NCI-H2196 treated with DMSO at 0.1 percent for 48 hours (cell line): ENCODE measurements around the gene SMNDC1.
"Not testable (repeated sequence)": the region's sequence is repeated elsewhere in the genome, so short reads cannot be mapped to it uniquely, and the experiment has no call there.

Experiments used
- DNase-seq: peaks from one replicate; lab custom pipeline; 2025; ENCODE audit not compliant: unreplicated experiment; lab: John Stamatoyannopoulos, UW

The SMNDC1 gene

DNA sequence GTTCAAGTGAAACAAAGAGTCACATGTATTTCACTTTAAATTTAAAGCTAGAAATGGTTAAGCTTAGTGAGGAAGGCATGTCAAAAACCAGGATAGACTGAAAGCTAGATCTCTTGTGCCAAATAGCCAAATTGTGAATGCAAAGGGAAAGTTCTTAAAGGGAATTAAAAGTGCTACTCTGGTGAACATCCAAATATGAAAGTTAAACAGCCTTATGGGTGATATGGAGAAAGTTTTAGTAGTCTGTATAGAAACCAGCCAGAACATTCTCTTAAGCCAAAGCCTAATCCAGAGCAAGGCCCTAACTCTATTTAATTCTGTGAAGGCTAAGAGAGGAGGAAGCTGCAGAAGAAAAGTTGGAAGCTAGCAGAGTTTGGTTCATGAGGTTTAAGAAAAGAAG, 50.3 kb downstream of the SMNDC1 start:
- no peak for DNase-seq

DNA sequence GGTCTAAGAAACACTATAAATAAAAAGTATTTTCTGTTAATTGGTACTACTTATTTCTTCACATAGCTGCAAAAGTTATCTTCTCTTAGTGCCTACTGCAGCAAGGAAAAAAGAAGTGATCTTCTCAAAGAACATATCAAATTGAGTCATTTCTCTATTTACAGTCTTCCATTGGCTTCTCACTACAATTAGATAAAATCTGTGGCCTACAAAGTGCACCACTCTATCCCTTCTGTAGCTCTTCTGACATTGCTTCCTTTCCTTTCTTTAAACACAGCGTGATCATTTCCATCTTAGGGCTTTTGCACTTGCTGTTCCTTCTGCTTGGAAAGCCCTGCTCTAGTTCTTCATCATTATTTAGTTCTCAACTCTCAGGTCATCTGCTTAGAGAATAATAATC, 52.6 kb downstream of the SMNDC1 start:
- DNase-seq: no peak

DNA sequence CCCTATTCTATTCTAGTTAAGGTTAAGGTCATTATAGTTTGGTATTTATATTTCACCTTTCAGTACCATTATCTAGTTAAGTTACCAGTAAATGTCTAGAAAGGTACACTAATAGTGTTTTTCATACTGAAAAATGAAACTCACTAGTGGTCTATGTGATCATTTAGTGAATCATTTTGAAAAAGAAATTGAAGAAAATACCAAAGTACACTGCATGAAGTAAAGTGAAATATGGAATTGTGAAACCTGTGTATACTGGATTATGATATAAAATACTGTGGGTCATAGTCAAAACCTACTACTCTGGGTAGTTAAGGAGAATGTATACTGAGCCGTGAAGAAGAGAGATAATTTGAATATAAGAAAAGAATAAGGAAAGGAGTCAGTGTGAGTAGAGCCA, 53.3 kb downstream of the SMNDC1 start:
- not testable (repeated sequence) for DNase-seq

DNA sequence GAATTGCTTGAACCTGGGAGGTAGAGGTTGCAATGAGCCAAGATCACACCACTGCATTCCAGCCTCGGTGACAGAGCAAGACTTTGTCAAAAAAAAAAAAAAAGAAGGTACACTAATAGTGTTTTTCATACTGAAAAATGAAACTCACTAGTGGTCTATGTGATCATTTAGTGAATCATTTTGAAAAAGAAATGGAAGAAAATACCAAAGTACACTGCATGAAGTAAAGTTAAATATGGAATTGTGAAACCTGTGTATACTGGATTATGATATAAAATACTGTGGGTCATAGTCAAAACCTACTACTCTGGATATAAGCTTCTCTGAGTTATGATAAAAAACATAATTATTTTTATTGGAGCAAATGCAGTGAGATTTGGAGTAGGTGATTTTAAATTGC, 55.2 kb downstream of the SMNDC1 start:
- DNase-seq: not testable (repeated sequence)

DNA sequence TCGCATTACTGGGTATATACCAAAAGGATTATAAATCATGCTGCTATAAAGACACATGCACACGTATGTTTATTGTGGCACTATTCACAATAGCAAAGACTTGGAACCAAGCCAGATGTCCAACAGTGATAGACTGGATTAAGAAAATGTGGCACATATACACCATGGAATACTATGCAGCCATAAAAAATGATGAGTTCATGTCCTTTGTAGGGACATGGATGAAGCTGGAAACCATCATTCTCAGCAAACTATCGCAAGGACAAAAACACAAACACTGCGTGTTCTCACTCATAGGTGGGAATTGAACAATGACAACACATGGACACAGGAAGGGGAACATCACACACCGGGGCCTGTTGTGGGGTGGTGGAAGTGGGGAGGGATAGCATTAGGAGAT, 56.9 kb downstream of the SMNDC1 start:
- not testable (repeated sequence) for DNase-seq

DNA sequence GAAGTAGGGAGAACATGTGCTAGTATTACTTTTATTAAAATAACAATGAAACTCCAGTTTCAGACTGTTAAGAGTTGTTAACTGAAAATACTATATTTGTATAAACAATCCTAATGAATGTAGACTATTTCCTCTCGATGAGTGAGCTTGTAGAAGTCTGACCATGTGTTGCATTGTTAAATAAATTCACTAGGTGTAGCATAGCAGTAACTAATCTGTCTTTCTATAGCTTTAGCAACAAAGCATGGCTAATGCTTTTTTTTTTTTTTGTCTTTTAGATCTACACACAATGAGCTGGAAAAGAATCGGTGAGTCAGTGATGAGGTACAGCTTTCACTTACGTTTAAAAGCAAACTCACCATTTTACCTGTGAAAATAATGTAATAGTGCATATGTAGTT, 60.2 kb downstream of the SMNDC1 start:
- no peak for DNase-seq

DNA sequence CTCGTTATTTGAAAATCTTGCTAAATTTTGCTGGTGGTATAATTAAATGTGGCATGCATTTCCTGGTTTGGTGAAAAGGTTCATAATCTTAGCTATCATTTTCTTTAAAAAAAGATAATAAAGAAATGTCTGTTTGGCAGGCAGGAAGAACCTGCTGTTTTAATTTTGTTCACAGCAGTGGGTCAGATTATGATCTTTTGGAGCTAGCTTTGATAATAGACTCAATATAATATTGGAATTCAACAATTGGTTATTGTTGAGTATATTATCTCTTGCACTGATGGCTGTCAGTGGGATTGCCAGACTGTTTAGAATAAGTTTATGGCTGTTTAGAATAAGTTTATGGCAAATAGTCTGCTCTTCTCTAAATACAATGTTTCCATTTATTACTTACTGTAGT, 62.2 kb downstream of the SMNDC1 start:
- no peak for DNase-seq

DNA sequence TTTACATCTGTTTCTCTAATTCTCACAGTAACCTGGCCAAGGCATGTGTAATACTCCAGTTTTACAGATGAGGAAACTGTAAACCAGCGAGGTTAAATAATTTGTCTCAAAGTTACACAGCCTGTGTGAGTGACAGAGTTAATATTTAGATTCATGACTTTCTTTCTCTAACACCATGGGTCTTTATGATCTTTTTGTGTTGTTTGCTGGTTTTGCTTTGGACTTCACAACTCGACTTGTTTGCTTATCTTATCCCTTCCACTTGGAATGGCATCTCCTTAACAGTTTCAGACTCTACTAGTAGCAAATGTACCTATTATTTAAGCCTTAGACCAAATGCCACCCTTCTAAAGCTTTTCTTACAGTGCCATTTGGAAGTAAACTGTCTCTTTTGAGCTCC, 62.9 kb downstream of the SMNDC1 start:
- DNase-seq: no peak

DNA sequence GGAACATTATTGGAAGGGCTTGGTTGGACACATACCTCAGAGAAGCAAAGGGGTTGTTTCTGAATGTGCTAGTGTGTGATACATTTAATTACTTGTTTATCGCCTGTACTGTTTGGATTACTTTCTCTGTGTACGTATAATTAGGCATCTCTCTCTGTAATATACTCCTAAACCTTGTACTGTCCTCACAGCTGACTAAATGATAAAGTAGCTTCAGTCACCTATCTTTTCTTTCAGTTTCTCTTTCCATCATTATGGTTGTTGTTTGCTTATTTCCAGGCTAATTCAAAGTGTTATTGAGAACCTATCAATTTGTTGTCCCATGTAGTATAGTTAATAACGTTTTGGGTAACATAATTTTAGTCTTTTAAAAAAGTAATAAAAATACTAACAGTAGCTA, 63.3 kb downstream of the SMNDC1 start:
- no peak for DNase-seq
